Trophoblast cell (in vitro differentiated cells and primary cell): ENCODE measurements around the gene RTN1.

Experiments used
- DNase-seq, 2 donors: peaks; one replicate each; pipeline ENCODE4 v3.0.0-alpha.2; 2016
- H2AFZ ChIP-seq: 2 replicates; pipeline ENCODE4 v1.6.1; 2013; ENCODE audit warnings: low read length, moderate library complexity, mild to moderate bottlenecking; ENCODE audit not compliant: insufficient read depth, poor library complexity
- H2AK5ac ChIP-seq: 2 replicates; pipeline ENCODE4 v1.6.1; 2013; ENCODE audit warnings: mild to moderate bottlenecking, low read length
- H2BK120ac ChIP-seq: 2 replicates; pipeline ENCODE4 v1.6.1; 2013; ENCODE audit warnings: low read length, mild to moderate bottlenecking, moderate library complexity; ENCODE audit not compliant: insufficient read depth, poor library complexity
- H2BK12ac ChIP-seq: 2 replicates; pipeline ENCODE4 v1.6.1; 2013; ENCODE audit warnings: mild to moderate bottlenecking, low read length, moderate library complexity
- H2BK5ac ChIP-seq: 2 replicates; pipeline ENCODE4 v1.6.1; 2013; ENCODE audit warnings: low read length, low read depth, moderate library complexity, mild to moderate bottlenecking; ENCODE audit not compliant: poor library complexity
- H3K14ac ChIP-seq: 2 replicates; pipeline ENCODE4 v1.6.1; 2013; ENCODE audit warnings: mild to moderate bottlenecking, low read length
- H3K18ac ChIP-seq: 2 replicates; pipeline ENCODE4 v1.6.1; 2013; ENCODE audit warnings: mild to moderate bottlenecking, low read length
- H3K23ac ChIP-seq: 2 replicates; pipeline ENCODE4 v1.6.1; 2013; ENCODE audit warnings: low read length
- H3K27ac ChIP-seq: 2 replicates; pipeline ENCODE4 v1.5.1; 2013; ENCODE audit warnings: low read depth, mild to moderate bottlenecking, inconsistent platforms, low read length, moderate library complexity
- H3K27me3 ChIP-seq: 2 replicates; pipeline ENCODE4 v1.6.1; 2013; ENCODE audit warnings: inconsistent platforms, mild to moderate bottlenecking, low read length, moderate library complexity; ENCODE audit not compliant: insufficient read depth
- H3K36me3 ChIP-seq, 2 experiments: 1 replicate in 1 of 2; 2 replicates in 1 of 2; pipeline ENCODE4 v1.6.1; 2013; ENCODE audit warnings: low read length in 2 of 2, mild to moderate bottlenecking in 2 of 2, moderate library complexity in 1 of 2; ENCODE audit not compliant: insufficient read depth in 2 of 2, control insufficient read depth in 1 of 2
- H3K4ac ChIP-seq: 2 replicates; pipeline ENCODE4 v1.6.1; 2013; ENCODE audit warnings: low read depth, mild to moderate bottlenecking, low read length, moderate library complexity
- H3K4me1 ChIP-seq, 2 experiments: 1 replicate in 1 of 2; 2 replicates in 1 of 2; pipeline ENCODE4 v1.6.1; 2013; ENCODE audit warnings: low read length in 2 of 2, mild to moderate bottlenecking in 2 of 2, moderate library complexity in 1 of 2; ENCODE audit not compliant: insufficient read depth in 2 of 2, control insufficient read depth in 1 of 2
- H3K4me2 ChIP-seq: 2 replicates; pipeline ENCODE4 v1.6.1; 2013; ENCODE audit warnings: inconsistent platforms, mild to moderate bottlenecking, low read length, moderate library complexity
- H3K4me3 ChIP-seq: 2 replicates; pipeline ENCODE4 v1.5.1; 2013; ENCODE audit warnings: mild to moderate bottlenecking, low read depth, low read length, inconsistent platforms
- H3K79me1 ChIP-seq: one replicate; pipeline ENCODE4 v1.6.1; 2013; ENCODE audit warnings: low read length
- H3K79me2 ChIP-seq: 2 replicates; pipeline ENCODE4 v1.6.1; 2013; ENCODE audit warnings: low read length, mild to moderate bottlenecking; ENCODE audit not compliant: control insufficient read depth, insufficient read depth, poor library complexity
- H3K9ac ChIP-seq: 2 replicates; pipeline ENCODE4 v1.6.1; 2013; ENCODE audit warnings: mild to moderate bottlenecking, low read length
- H3K9me3 ChIP-seq: 2 replicates; pipeline ENCODE4 v1.6.1; 2013; ENCODE audit warnings: low read depth, mild to moderate bottlenecking, control low read depth, inconsistent platforms, low read length; ENCODE audit not compliant: insufficient read depth
- H4K12ac ChIP-seq: 2 replicates; pipeline ENCODE4 v1.6.1; 2013; ENCODE audit warnings: low read depth, mild to moderate bottlenecking, low read length, moderate library complexity
- H4K8ac ChIP-seq: 2 replicates; pipeline ENCODE4 v1.6.1; 2013; ENCODE audit warnings: low read depth, mild to moderate bottlenecking, low read length, moderate library complexity
- H4K91ac ChIP-seq: one replicate; pipeline ENCODE4 v1.6.1; 2013; ENCODE audit warnings: low read depth, mild to moderate bottlenecking, low read length, moderate library complexity
- WGBS: extraction: QIAGEN DNeasy Blood & Tissue Kit; methylation state at CpG from one replicate; pipeline ENCODE4 v1.1.7; 2013; ENCODE audit warnings: missing lambda C conversion rate; ENCODE audit not compliant: insufficient read length, insufficient coverage; ENCODE audit errors: extremely low coverage; 5-methylcytosine and 5-hydroxymethylcytosine counted together

Gene RTN1

GRCh38 chr14:59707778-59708561, 162.6 kb downstream of the RTN1 start:
- H3K14ac ChIP-seq = no peak overlapping the region
- H3K4ac ChIP-seq = no peak overlapping the region
- no peaks in the 10 kb centered on the region for H3K27me3 ChIP-seq
- WGBS = no CpG with 5 or more reads among the region's 7 CpGs
- H2BK5ac ChIP-seq = no peak overlapping the region
- no peak overlapping the region for H3K9ac ChIP-seq
- H4K8ac ChIP-seq = no peak overlapping the region
- H4K91ac ChIP-seq = no peak overlapping the region
- H3K4me2 ChIP-seq = no peak overlapping the region
- H2BK12ac ChIP-seq = no peak overlapping the region
- H3K79me2 ChIP-seq = no peaks in the 10 kb centered on the region
- no peaks in the 10 kb centered on the region for H3K4me1 ChIP-seq
- no peaks in the 10 kb centered on the region for H3K36me3 ChIP-seq
- no peak overlapping the region for H3K27ac ChIP-seq
- H2BK120ac ChIP-seq = no peak overlapping the region
- H4K12ac ChIP-seq = no peak overlapping the region
- no peak overlapping the region for H3K18ac ChIP-seq
- peak in 1 of 2 donors; percentile 79 for DNase-seq
- no peaks in the 10 kb centered on the region for H3K79me1 ChIP-seq
- no peak overlapping the region for H3K4me3 ChIP-seq
- H2AK5ac ChIP-seq = no peak overlapping the region
- H3K23ac ChIP-seq = no peak overlapping the region
- no peak overlapping the region for H2AFZ ChIP-seq
- H3K9me3 ChIP-seq = no peaks in the 10 kb centered on the region

DNA sequence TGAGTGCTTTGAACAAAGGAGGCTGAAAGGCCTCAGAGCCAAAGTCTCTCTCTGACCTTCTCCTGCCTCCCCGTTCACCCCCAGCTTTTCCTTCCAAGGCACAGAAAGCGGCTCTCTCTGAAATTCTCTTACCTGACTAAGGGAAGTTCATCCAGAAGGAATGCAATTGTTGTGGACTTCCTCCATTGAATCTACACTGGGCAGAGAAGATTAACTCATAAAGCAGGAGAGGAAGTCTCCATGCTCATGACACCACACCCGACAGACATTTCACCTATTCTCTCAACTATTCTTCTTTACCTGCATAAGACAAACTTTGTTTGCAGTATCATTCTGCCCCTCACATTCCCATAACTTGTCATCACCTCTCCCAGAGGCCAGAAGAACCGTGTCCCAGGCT, 164.7 kb downstream of the RTN1 start:
- no peak overlapping the region for H2AK5ac ChIP-seq
- no peak for DNase-seq
- H3K79me2 ChIP-seq = no peaks in the 10 kb centered on the region
- H3K4me2 ChIP-seq = no peak overlapping the region
- no peaks in the 10 kb centered on the region for H3K79me1 ChIP-seq
- no peak overlapping the region for H3K23ac ChIP-seq
- H3K9me3 ChIP-seq = no peaks in the 10 kb centered on the region
- H2BK5ac ChIP-seq = no peak overlapping the region
- no peak overlapping the region for H3K18ac ChIP-seq
- no peak overlapping the region for H4K91ac ChIP-seq
- no peak overlapping the region for H3K4me3 ChIP-seq
- H4K8ac ChIP-seq = no peak overlapping the region
- no peak overlapping the region for H3K14ac ChIP-seq
- H4K12ac ChIP-seq = no peak overlapping the region
- no peaks in the 10 kb centered on the region for H3K27me3 ChIP-seq
- no peaks in the 10 kb centered on the region for H3K4me1 ChIP-seq
- H3K4ac ChIP-seq = no peak overlapping the region
- no peak overlapping the region for H2BK12ac ChIP-seq
- no peak overlapping the region for H2BK120ac ChIP-seq
- WGBS = no CpG with 5 or more reads among the region's 4 CpGs
- H3K9ac ChIP-seq = no peak overlapping the region
- H3K36me3 ChIP-seq = no peaks in the 10 kb centered on the region
- no peak overlapping the region for H2AFZ ChIP-seq
- no peak overlapping the region for H3K27ac ChIP-seq

DNA sequence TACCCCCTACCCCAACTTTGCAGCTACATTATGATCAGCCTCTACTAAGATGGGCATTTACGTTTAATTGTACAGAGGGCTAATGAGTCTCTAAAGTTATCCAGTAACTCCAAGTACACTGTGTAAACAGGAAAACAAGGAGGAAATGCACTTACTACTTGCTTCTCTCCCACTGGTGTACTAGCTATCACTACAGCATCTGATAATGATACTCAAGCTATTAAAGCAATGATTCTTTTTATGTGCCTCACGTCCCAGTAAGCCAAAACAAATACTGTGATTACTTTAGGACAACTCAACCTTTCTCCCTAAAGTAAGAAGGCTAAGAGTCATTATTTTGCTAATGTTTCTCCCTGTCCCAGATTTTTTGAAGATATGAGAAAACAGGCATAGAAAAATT, 165.3 kb downstream of the RTN1 start:
- no peak overlapping the region for H3K18ac ChIP-seq
- H3K4me3 ChIP-seq = no peak overlapping the region
- no peaks in the 10 kb centered on the region for H3K9me3 ChIP-seq
- H3K27me3 ChIP-seq = no peaks in the 10 kb centered on the region
- H2BK120ac ChIP-seq = no peak overlapping the region
- H4K91ac ChIP-seq = no peak overlapping the region
- no peaks in the 10 kb centered on the region for H3K36me3 ChIP-seq
- H3K79me1 ChIP-seq = no peaks in the 10 kb centered on the region
- no peak overlapping the region for H2AFZ ChIP-seq
- H3K14ac ChIP-seq = no peak overlapping the region
- no peak overlapping the region for H2BK12ac ChIP-seq
- H4K8ac ChIP-seq = no peak overlapping the region
- H3K27ac ChIP-seq = no peak overlapping the region
- H3K4ac ChIP-seq = no peak overlapping the region
- no peak overlapping the region for H3K4me2 ChIP-seq
- no peak overlapping the region for H2AK5ac ChIP-seq
- no peaks in the 10 kb centered on the region for H3K4me1 ChIP-seq
- no peak overlapping the region for H3K23ac ChIP-seq
- no peak for DNase-seq
- no peak overlapping the region for H3K9ac ChIP-seq
- H4K12ac ChIP-seq = no peak overlapping the region
- no peak overlapping the region for H2BK5ac ChIP-seq
- H3K79me2 ChIP-seq = no peaks in the 10 kb centered on the region
- no CpG with 5 or more reads among the region's 2 CpGs for WGBS

GRCh38 chr14:59704054-59704645, 166.4 kb downstream of the RTN1 start:
- Histone ChIP-seq H2AK5ac (no peak overlapping the region), H3K18ac (no peak overlapping the region), H3K27ac (no peak overlapping the region), H3K36me3 (no peaks in the 10 kb centered on the region), H3K79me2 (no peaks in the 10 kb centered on the region), H2BK120ac (no peak overlapping the region), H3K9me3 (no peaks in the 10 kb centered on the region), H3K9ac (no peak overlapping the region), H4K8ac (no peak overlapping the region), H3K4me3 (no peak overlapping the region), H2AFZ (no peak overlapping the region), H2BK5ac (no peak overlapping the region), H2BK12ac (no peak overlapping the region), H4K12ac (no peak overlapping the region), H3K4me1 (no peaks in the 10 kb centered on the region), H3K4ac (no peak overlapping the region), H3K27me3 (no peaks in the 10 kb centered on the region), H3K23ac (no peak overlapping the region), H3K79me1 (no peaks in the 10 kb centered on the region), H3K4me2 (no peak overlapping the region), H4K91ac (no peak overlapping the region), H3K14ac (no peak overlapping the region)
- no CpG with 5 or more reads among the region's 5 CpGs for WGBS
- DNase-seq = no peak
